HEK293T (cell line): ENCODE results near the gene TNIP2.

Experiments used
- ARNT ChIP-seq: fragments of 450-650 bp; IDR thresholded peaks from 2 replicates; pipeline ENCODE4 v1.6.1; 2017; ENCODE audit warnings: mild to moderate bottlenecking
- BHLHE40 ChIP-seq: fragments of 450-650 bp; IDR thresholded peaks from 2 replicates; pipeline ENCODE4 v1.6.1; 2016; ENCODE audit warnings: mild to moderate bottlenecking, moderate library complexity, borderline replicate concordance
- ELF4 ChIP-seq: fragments of 450-650 bp; IDR thresholded peaks from 2 replicates; pipeline ENCODE4 v1.6.1; 2017; ENCODE audit warnings: antibody characterized with exemption
- FOXA1 ChIP-seq: fragments of 450-650 bp; IDR thresholded peaks from 2 replicates; pipeline ENCODE4 v1.6.1; 2016; ENCODE audit warnings: mild to moderate bottlenecking
- FOXM1 ChIP-seq: fragments of 450-650 bp; IDR thresholded peaks from 2 replicates; pipeline ENCODE4 v1.6.1; 2017; ENCODE audit warnings: mild to moderate bottlenecking, borderline replicate concordance
- HDGF ChIP-seq: fragments of 450-650 bp; IDR thresholded peaks from 2 replicates; pipeline ENCODE4 v1.6.1; 2017; ENCODE audit warnings: antibody characterized with exemption, borderline replicate concordance
- L3MBTL2 ChIP-seq: fragments of 450-650 bp; conservative IDR thresholded peaks from 2 replicates; pipeline ENCODE4 v1.6.1; 2016; ENCODE audit warnings: mild to moderate bottlenecking
- LEF1 ChIP-seq: fragments of 450-650 bp; IDR thresholded peaks from 2 replicates; pipeline ENCODE4 v1.6.1; 2017; ENCODE audit warnings: mild to moderate bottlenecking, borderline replicate concordance
- SP1 ChIP-seq: fragments of 450-650 bp; IDR thresholded peaks from 2 replicates; pipeline ENCODE4 v1.6.1; 2017
- SUZ12 ChIP-seq: fragments of 450-650 bp; IDR thresholded peaks from 2 replicates; pipeline ENCODE4 v1.6.1; 2016; ENCODE audit warnings: mild to moderate bottlenecking
- TARDBP ChIP-seq: fragments of 450-650 bp; IDR thresholded peaks from 2 replicates; pipeline ENCODE4 v1.6.1; 2016

GRCh38 chr4:2729533-2729875 lies 26.6 kb downstream of the TNIP2 start:
- no peak for TF ChIP-seq SUZ12
- no peak for TF ChIP-seq ELF4
- no peak for TF ChIP-seq SP1
- no peak for TF ChIP-seq FOXA1
- TF ChIP-seq ARNT, result no peak
- no peak for TF ChIP-seq TARDBP
- TF ChIP-seq BHLHE40, result no peak
- TF ChIP-seq FOXM1, result no peak
- no peak for TF ChIP-seq HDGF
- TF ChIP-seq L3MBTL2, result no peak
- no peak for TF ChIP-seq LEF1
